HepG2 (cell line): Measurements from ENCODE around the gene CACNA1D. TPM values are rescaled to one million over a fixed set of nuclear protein-coding genes. Genes with fewer than 3 reads are reported as not detected.

Experiments
- GATAD2A ChIP-seq: IDR thresholded peaks from 2 replicates; pipeline ENCODE4 v1.6.1; 2016
- HMG20A ChIP-seq: IDR thresholded peaks from 2 replicates; pipeline ENCODE4 v1.6.1; 2016; ENCODE audit warnings: borderline replicate concordance
- MIXL1 ChIP-seq: IDR thresholded peaks from 2 replicates; pipeline ENCODE4 v1.6.1; 2016
- NR2F2 ChIP-seq: IDR thresholded peaks from 2 replicates; pipeline ENCODE4 v1.6.1; 2012; ENCODE audit warnings: low read depth, inconsistent platforms, borderline replicate concordance
- RARA ChIP-seq: IDR thresholded peaks from 2 replicates; pipeline ENCODE4 v1.6.1; 2016; ENCODE audit warnings: missing genetic modification reagents, missing compliant biosample characterization
- RFX5 ChIP-seq: IDR thresholded peaks from 2 replicates; pipeline ENCODE4 v1.6.1; 2011; ENCODE audit warnings: low read depth, low read length, improper control_type of control experiment
- RXRB ChIP-seq: IDR thresholded peaks from 2 replicates; pipeline ENCODE4 v1.6.1; 2016; ENCODE audit warnings: borderline replicate concordance, missing genetic modification reagents, missing compliant biosample characterization
- SMC3 ChIP-seq: IDR thresholded peaks from 2 replicates; pipeline ENCODE4 v1.6.1; 2011; ENCODE audit warnings: low read length, improper control_type of control experiment
- ZFX ChIP-seq: sonication (generic); formaldehyde crosslinking; IDR thresholded peaks from 2 replicates; pipeline ENCODE4 v1.4.0; 2020; ENCODE audit warnings: mild to moderate bottlenecking, low read depth, missing genetic modification reagents, moderate library complexity
- ZMYM4 ChIP-seq: sonication (generic); formaldehyde crosslinking; IDR thresholded peaks from 2 replicates; pipeline ENCODE4 v1.8.1; 2023; ENCODE audit warnings: mild to moderate bottlenecking, missing genetic modification reagents
- ZNF331 ChIP-seq: sonication (generic); formaldehyde crosslinking; IDR thresholded peaks from 2 replicates; pipeline ENCODE4 v1.4.0; 2020; ENCODE audit warnings: missing genetic modification reagents
- ZSCAN21 ChIP-seq: sonication (generic); formaldehyde crosslinking; IDR thresholded peaks from 2 replicates; pipeline ENCODE4 v1.8.0; 2022; ENCODE audit warnings: mild to moderate bottlenecking, missing genetic modification reagents, moderate library complexity, borderline replicate concordance
- polyA plus RNA-seq, 8 experiments: library from polyadenylated mRNA; depleted of rRNA in 3 of 8; stranded (reverse) in 7 of 8; unstranded in 1 of 8; fragments of >200 nt; fragmentation: Illumina TruSeq in 4 of 8; extraction: Trizol in 4 of 8; gene quantifications; 2 replicates each; pipeline versions ENCODE4 v1.2.1 to v1.2.3, GENCODE V29; 2011 to 2016; ENCODE audit warnings: low read depth in 4 of 8, missing spikeins in 1 of 8, mixed read lengths in 1 of 8; ENCODE audit not compliant: insufficient read depth in 1 of 8
- total RNA-seq, 5 experiments: library from RNA; depleted of rRNA; stranded (reverse); fragments of >200 nt; fragmentation: Illumina TruSeq; extraction: Trizol; gene quantifications; 2 replicates each; pipeline ENCODE4 v1.2.3, GENCODE V29; 2016; ENCODE audit warnings: low read depth in 1 of 5
- TF ChIP-seq, protein P1 (sequence below): sonication (generic); formaldehyde crosslinking; IDR thresholded peaks from 2 replicates; pipeline ENCODE4 v1.5.1; 2020; ENCODE audit warnings: mild to moderate bottlenecking, missing genetic modification reagents, borderline replicate concordance
- TF ChIP-seq, protein P2 (sequence below): sonication (generic); formaldehyde crosslinking; IDR thresholded peaks from 2 replicates; pipeline ENCODE4 v1.4.0; 2020; ENCODE audit warnings: missing genetic modification reagents
- TF ChIP-seq, protein P3 (sequence below): sonication (generic); formaldehyde crosslinking; IDR thresholded peaks from 2 replicates; pipeline ENCODE4 v1.4.0; 2020; ENCODE audit warnings: missing genetic modification reagents, borderline replicate concordance

CACNA1D gene
- total and polyA plus RNA-seq, 2 of the 13 experiments (the other 11 are each of a cell fraction or from before 2014, with no cell fraction given), result 0.26 to 0.38 TPM

DNA sequence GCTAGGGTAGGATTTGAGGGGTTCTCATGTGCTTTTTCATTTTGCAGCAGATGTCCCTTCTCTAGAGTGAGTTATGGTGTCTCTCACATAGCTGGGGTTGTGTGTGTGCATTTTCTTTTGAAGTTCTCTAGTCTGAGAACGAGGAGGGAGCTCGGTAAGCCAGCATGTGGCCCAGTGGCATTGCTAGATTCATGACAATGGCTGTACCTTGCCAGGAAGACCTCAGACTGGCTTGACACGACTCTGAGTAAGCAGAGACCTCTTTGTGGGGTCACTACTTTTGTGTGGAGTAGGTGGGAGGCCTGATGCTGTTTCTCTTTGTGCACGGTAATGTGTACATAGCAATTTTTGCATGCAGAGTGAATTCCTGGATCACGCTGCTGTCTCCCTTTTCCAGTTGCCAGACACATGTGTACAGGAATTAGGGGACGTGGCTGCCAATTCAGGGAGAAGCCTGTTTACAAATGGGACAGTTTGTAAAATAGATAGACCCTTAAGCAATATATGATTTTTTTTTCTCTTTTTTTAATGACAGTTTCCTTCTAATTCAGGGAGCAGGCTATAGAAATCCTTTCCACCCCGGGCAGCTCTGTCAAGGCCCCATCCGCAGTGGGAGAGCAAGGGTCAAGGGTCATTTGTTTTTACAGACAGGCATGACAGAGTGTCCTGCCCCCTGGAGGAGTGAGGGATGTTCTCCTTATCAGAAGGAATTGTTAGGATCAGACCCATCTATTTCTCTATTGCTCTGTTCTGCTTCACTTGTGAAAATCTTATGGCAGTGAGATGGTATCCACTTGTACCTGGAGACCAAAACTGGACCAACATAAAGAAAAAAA, 4.6 kb downstream of the CACNA1D start (continued):
- TF ChIP-seq, protein P1, sequence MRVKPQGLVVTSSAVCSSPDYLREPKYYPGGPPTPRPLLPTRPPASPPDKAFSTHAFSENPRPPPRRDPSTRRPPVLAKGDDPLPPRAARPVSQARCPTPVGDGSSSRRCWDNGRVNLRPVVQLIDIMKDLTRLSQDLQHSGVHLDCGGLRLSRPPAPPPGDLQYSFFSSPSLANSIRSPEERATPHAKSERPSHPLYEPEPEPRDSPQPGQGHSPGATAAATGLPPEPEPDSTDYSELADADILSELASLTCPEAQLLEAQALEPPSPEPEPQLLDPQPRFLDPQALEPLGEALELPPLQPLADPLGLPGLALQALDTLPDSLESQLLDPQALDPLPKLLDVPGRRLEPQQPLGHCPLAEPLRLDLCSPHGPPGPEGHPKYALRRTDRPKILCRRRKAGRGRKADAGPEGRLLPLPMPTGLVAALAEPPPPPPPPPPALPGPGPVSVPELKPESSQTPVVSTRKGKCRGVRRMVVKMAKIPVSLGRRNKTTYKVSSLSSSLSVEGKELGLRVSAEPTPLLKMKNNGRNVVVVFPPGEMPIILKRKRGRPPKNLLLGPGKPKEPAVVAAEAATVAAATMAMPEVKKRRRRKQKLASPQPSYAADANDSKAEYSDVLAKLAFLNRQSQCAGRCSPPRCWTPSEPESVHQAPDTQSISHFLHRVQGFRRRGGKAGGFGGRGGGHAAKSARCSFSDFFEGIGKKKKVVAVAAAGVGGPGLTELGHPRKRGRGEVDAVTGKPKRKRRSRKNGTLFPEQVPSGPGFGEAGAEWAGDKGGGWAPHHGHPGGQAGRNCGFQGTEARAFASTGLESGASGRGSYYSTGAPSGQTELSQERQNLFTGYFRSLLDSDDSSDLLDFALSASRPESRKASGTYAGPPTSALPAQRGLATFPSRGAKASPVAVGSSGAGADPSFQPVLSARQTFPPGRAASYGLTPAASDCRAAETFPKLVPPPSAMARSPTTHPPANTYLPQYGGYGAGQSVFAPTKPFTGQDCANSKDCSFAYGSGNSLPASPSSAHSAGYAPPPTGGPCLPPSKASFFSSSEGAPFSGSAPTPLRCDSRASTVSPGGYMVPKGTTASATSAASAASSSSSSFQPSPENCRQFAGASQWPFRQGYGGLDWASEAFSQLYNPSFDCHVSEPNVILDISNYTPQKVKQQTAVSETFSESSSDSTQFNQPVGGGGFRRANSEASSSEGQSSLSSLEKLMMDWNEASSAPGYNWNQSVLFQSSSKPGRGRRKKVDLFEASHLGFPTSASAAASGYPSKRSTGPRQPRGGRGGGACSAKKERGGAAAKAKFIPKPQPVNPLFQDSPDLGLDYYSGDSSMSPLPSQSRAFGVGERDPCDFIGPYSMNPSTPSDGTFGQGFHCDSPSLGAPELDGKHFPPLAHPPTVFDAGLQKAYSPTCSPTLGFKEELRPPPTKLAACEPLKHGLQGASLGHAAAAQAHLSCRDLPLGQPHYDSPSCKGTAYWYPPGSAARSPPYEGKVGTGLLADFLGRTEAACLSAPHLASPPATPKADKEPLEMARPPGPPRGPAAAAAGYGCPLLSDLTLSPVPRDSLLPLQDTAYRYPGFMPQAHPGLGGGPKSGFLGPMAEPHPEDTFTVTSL (CRISPR knock-in tag), result 0 out of 2 replicates have a peak, but pooled peaks have one; percentile 23
- TF ChIP-seq, protein P2, sequence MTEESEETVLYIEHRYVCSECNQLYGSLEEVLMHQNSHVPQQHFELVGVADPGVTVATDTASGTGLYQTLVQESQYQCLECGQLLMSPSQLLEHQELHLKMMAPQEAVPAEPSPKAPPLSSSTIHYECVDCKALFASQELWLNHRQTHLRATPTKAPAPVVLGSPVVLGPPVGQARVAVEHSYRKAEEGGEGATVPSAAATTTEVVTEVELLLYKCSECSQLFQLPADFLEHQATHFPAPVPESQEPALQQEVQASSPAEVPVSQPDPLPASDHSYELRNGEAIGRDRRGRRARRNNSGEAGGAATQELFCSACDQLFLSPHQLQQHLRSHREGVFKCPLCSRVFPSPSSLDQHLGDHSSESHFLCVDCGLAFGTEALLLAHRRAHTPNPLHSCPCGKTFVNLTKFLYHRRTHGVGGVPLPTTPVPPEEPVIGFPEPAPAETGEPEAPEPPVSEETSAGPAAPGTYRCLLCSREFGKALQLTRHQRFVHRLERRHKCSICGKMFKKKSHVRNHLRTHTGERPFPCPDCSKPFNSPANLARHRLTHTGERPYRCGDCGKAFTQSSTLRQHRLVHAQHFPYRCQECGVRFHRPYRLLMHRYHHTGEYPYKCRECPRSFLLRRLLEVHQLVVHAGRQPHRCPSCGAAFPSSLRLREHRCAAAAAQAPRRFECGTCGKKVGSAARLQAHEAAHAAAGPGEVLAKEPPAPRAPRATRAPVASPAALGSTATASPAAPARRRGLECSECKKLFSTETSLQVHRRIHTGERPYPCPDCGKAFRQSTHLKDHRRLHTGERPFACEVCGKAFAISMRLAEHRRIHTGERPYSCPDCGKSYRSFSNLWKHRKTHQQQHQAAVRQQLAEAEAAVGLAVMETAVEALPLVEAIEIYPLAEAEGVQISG, result no peak
- TF ChIP-seq ZNF331 (CRISPR knock-in tag) (0 out of 2 replicates have a peak, but pooled peaks have one; percentile 18), HMG20A (0 out of 2 replicates have a peak, but pooled peaks have one; percentile 43), RXRB (CRISPR knock-in tag) (peak; percentile 48; the same call in 1 of the 2 replicates), RFX5 (no peak), RARA (CRISPR knock-in tag) (peak; percentile 28; the same call in 1 of the 2 replicates), GATAD2A (peak; percentile 44; the same call in 1 of the 2 replicates), NR2F2 (peak; percentile 84), ZSCAN21 (CRISPR knock-in tag) (no peak), ZFX (CRISPR knock-in tag) (peak; percentile 36; the same call in 1 of the 2 replicates), SMC3 (peak; percentile 87), MIXL1 (CRISPR knock-in tag) (0 out of 2 replicates have a peak, but pooled peaks have one; percentile 39), ZMYM4 (CRISPR knock-in tag) (peak; percentile 52; the same call in 1 of the 2 replicates)
- TF ChIP-seq, protein P3, sequence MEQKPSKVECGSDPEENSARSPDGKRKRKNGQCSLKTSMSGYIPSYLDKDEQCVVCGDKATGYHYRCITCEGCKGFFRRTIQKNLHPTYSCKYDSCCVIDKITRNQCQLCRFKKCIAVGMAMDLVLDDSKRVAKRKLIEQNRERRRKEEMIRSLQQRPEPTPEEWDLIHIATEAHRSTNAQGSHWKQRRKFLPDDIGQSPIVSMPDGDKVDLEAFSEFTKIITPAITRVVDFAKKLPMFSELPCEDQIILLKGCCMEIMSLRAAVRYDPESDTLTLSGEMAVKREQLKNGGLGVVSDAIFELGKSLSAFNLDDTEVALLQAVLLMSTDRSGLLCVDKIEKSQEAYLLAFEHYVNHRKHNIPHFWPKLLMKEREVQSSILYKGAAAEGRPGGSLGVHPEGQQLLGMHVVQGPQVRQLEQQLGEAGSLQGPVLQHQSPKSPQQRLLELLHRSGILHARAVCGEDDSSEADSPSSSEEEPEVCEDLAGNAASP (CRISPR knock-in tag), result 0 out of 2 replicates have a peak, but pooled peaks have one; percentile 5
